ENCODE data around the gene ATP2A1. TPM values are rescaled to one million over a fixed set of nuclear protein-coding genes. Genes with fewer than 3 reads are reported as not detected.

ATP2A1 gene
- total and polyA plus RNA-seq, 2 donors (not counting 3 experiments of a cell fraction or from before 2014, with no cell fraction given) = 1.2 to 2.5 TPM

GRCh38 chr16:28858421-28858820 is 19.9 kb upstream of the ATP2A1 start:
- no peak overlapping the region for H3K27ac ChIP-seq (ENCODE audit: insufficient read depth, low read depth, low read length)
- CTCF ChIA-PET = no interaction called here
- no peak overlapping the region for H2AFZ ChIP-seq (ENCODE audit: low read depth, low read length)
- POLR2A ChIA-PET = no interaction called here
- H3K27me3 ChIP-seq (ENCODE audit: control insufficient read depth in 2 of 2, insufficient read depth in 2 of 2, low read length in 2 of 2) = no peaks in the 10 kb centered on the region
- H3K4me1 ChIP-seq (ENCODE audit: control insufficient read depth, extremely low read depth, insufficient read depth, low read length) = no peaks in the 10 kb centered on the region
- FAIRE-seq = no peak
- H3K9me3 ChIP-seq (replicated peaks; ENCODE audit: control insufficient read depth, insufficient read depth, low read length) = no peaks in the 10 kb centered on the region
- no peak overlapping the region for H3K9ac ChIP-seq (replicated peaks; ENCODE audit: extremely low read depth, insufficient read depth, low read length)
- no peak for TF ChIP-seq JUN (IDR thresholded peaks at IDR 0.05; ENCODE audit: borderline replicate concordance, insufficient read depth, insufficient read length, low read depth)
- no peak for TF ChIP-seq CTCF (IDR thresholded peaks at IDR 0.05; ENCODE audit: extremely low read depth in 1 of 2, insufficient read depth in 1 of 2, low read depth in 1 of 2, low read length in 2 of 2)
- no peak for TF ChIP-seq FOS (IDR thresholded peaks at IDR 0.05; ENCODE audit: borderline replicate concordance, insufficient read depth, low read length)
- TF ChIP-seq POLR2AphosphoS5 (IDR thresholded peaks at IDR 0.05; ENCODE audit: insufficient read depth, low read depth, low read length) = no peak
- TF ChIP-seq POLR2A (IDR thresholded peaks at IDR 0.05; ENCODE audit: low read depth, low read length) = no peak
- no peak for TF ChIP-seq MAX (IDR thresholded peaks at IDR 0.05; ENCODE audit: insufficient read depth, insufficient read length)
- H3K36me3 ChIP-seq (ENCODE audit: control insufficient read depth in 2 of 2, extremely low read depth in 1 of 2, insufficient read depth in 2 of 2, low read length in 2 of 2) = no peaks in the 10 kb centered on the region
- H3K4me3 ChIP-seq (replicated peaks in 1 of 3; ENCODE audit: insufficient read depth in 1 of 3, low read depth in 1 of 3, low read length in 3 of 3) = no peak overlapping the region
- H3K79me2 ChIP-seq (ENCODE audit: control insufficient read depth, insufficient read depth, low read length) = peaks cover 8% of the 10 kb centered on the region
- BruUV-seq (replicated peaks) = no TSS peak
- DNase-seq (ENCODE audit: low read depth, low spot score) = no peak
- no peaks in the 10 kb centered on the region for H3K9me1 ChIP-seq (replicated peaks; ENCODE audit: control insufficient read depth, extremely low read depth, insufficient read depth, low read length)
- no peaks in the 10 kb centered on the region for H4K20me1 ChIP-seq (replicated peaks; ENCODE audit: control insufficient read depth, extremely low read depth, insufficient read depth, low read length)
- dilution Hi-C loops (cut with MboI; ENCODE audit: extremely low pct_ligation_motif_present, low sequenced_read_pairs) (no loop called here), intact Hi-C loops (cut with micrococcal nuclease) (no loop called here)
- no peak overlapping the region for H3K4me2 ChIP-seq (ENCODE audit: insufficient read depth, low read length)

- TF ChIP-seq JUN (IDR thresholded peaks at IDR 0.05; ENCODE audit: borderline replicate concordance, insufficient read depth, insufficient read length, low read depth) (no peak), EZH2 (IDR thresholded peaks at IDR 0.05; ENCODE audit: borderline replicate concordance, low read depth, low read length, severe bottlenecking) (no peak), FOS (IDR thresholded peaks at IDR 0.05; ENCODE audit: borderline replicate concordance, insufficient read depth, low read length) (no peak), MAX (IDR thresholded peaks at IDR 0.05; ENCODE audit: insufficient read depth, insufficient read length) (no peak), POLR2A (IDR thresholded peaks at IDR 0.05; ENCODE audit: low read depth, low read length) (no peak), CTCF (IDR thresholded peaks at IDR 0.05; ENCODE audit: extremely low read depth in 1 of 2, insufficient read depth in 1 of 2, low read depth in 1 of 2, low read length in 2 of 2) (no peak), MYC (IDR thresholded peaks at IDR 0.05; ENCODE audit: low read depth, low read length) (no peak), POLR2AphosphoS5 (IDR thresholded peaks at IDR 0.05; ENCODE audit: insufficient read depth, low read depth, low read length) (no peak)
- H3K79me2 ChIP-seq (ENCODE audit: control insufficient read depth, insufficient read depth, low read length) = peaks cover 15% of the 10 kb centered on the region
- no TSS peak for BruUV-seq (replicated peaks)
- no peak overlapping the region for H2AFZ ChIP-seq (ENCODE audit: low read depth, low read length)
- ChIA-PET POLR2A (no interaction called here), CTCF (interaction anchor here (0.8 kb wide), 2 partner anchors 13 to 86 kb away, joined by 3 read pairs; partner anchors contain the start of gene TUFM)
- DNase-seq (ENCODE audit: low read depth, low spot score) (no peak), FAIRE-seq (no peak)
- no peaks in the 10 kb centered on the region for H3K9me3 ChIP-seq (replicated peaks; ENCODE audit: control insufficient read depth, insufficient read depth, low read length)
- H3K27ac ChIP-seq (ENCODE audit: insufficient read depth, low read depth, low read length) = no peak overlapping the region
- H3K9me1 ChIP-seq (replicated peaks; ENCODE audit: control insufficient read depth, extremely low read depth, insufficient read depth, low read length) = no peaks in the 10 kb centered on the region
- no peaks in the 10 kb centered on the region for H3K36me3 ChIP-seq (ENCODE audit: control insufficient read depth in 2 of 2, extremely low read depth in 1 of 2, insufficient read depth in 2 of 2, low read length in 2 of 2)
- H3K27me3 ChIP-seq (ENCODE audit: control insufficient read depth in 2 of 2, insufficient read depth in 2 of 2, low read length in 2 of 2) = no peaks in the 10 kb centered on the region
- H3K4me2 ChIP-seq (ENCODE audit: insufficient read depth, low read length) = no peak overlapping the region
- H3K9ac ChIP-seq (replicated peaks; ENCODE audit: extremely low read depth, insufficient read depth, low read length) = no peak overlapping the region
- dilution Hi-C loops (cut with MboI; ENCODE audit: extremely low pct_ligation_motif_present, low sequenced_read_pairs) (no loop called here), intact Hi-C loops (cut with micrococcal nuclease) (no loop called here)
- H3K4me1 ChIP-seq (ENCODE audit: control insufficient read depth, extremely low read depth, insufficient read depth, low read length) = peaks cover under 1% of the 10 kb centered on the region
- no peaks in the 10 kb centered on the region for H4K20me1 ChIP-seq (replicated peaks; ENCODE audit: control insufficient read depth, extremely low read depth, insufficient read depth, low read length)
- H3K4me3 ChIP-seq (replicated peaks in 1 of 3; ENCODE audit: insufficient read depth in 1 of 3, low read depth in 1 of 3, low read length in 3 of 3) = no peak overlapping the region
These were observed 19.0 kb upstream of the ATP2A1 start for GRCh38 chr16:28859326-28859725.
